SU-DHL-6 (cell line): ENCODE data around the gene FOCAD.

ENCODE experiments used
- H2AFZ ChIP-seq: fragments of 200-600 bp; sonication (generic); 2 replicates; pipeline ENCODE4 v1.6.1; 2014; ENCODE audit warnings: low read depth, mild to moderate bottlenecking, moderate library complexity, mixed read lengths, antibody characterized with exemption, low read length; ENCODE audit not compliant: severe bottlenecking
- H3F3A ChIP-seq: fragments of 200-600 bp; shearing (Covaris generic); 2 replicates; pipeline ENCODE4 v1.6.0; 2016; ENCODE audit warnings: antibody characterized with exemption, mild to moderate bottlenecking; ENCODE audit not compliant: insufficient read depth
- H3K27ac ChIP-seq: fragments of 200-600 bp; sonication (generic); 2 replicates; pipeline ENCODE4 v1.5.1; 2016; ENCODE audit warnings: low read depth, mild to moderate bottlenecking, low read length, moderate library complexity, mixed read lengths
- H3K27me3 ChIP-seq: fragments of 200-600 bp; sonication (generic), shearing (Covaris generic); 2 replicates; pipeline ENCODE4 v1.6.0; 2014; ENCODE audit warnings: mild to moderate bottlenecking, low read length
- H3K36me3 ChIP-seq: fragments of 200-600 bp; sonication (generic); 2 replicates; pipeline ENCODE4 v1.6.1; 2014; ENCODE audit warnings: mild to moderate bottlenecking, low read length, mixed read lengths
- H3K4me2 ChIP-seq: fragments of 300-600, 200-600 bp; shearing (Covaris generic), sonication (generic); 2 replicates; pipeline ENCODE4 v1.6.0; 2014; ENCODE audit warnings: low read length, low read depth, mild to moderate bottlenecking; ENCODE audit not compliant: poor library complexity, severe bottlenecking
- H3K4me3 ChIP-seq: fragments of 200-600 bp; sonication (generic); 2 replicates; pipeline ENCODE4 v1.5.1; 2014; ENCODE audit warnings: antibody characterized with exemption, low read length, mild to moderate bottlenecking, mixed read lengths; ENCODE audit not compliant: insufficient read depth, poor library complexity, severe bottlenecking
- H3K79me2 ChIP-seq: fragments of 200-600 bp; sonication (generic); 2 replicates; pipeline ENCODE4 v1.6.1; 2014; ENCODE audit warnings: mild to moderate bottlenecking, low read length, moderate library complexity; ENCODE audit not compliant: insufficient read depth
- H3K9ac ChIP-seq: fragments of 200-600 bp; sonication (generic); 2 replicates; pipeline ENCODE4 v1.7.0; 2014; ENCODE audit warnings: mild to moderate bottlenecking, low read length
- H3K9me2 ChIP-seq: fragments of 200-600 bp; sonication (generic); replicated peaks from 2 replicates; pipeline ENCODE4 v1.6.1; 2014; ENCODE audit warnings: low read length; ENCODE audit not compliant: insufficient read depth
- H3K9me3 ChIP-seq: fragments of 200-600 bp; sonication (generic); 2 replicates; pipeline ENCODE4 v1.6.1; 2014; ENCODE audit warnings: low read length, mixed read lengths; ENCODE audit not compliant: insufficient read depth
- H4K20me1 ChIP-seq: fragments of 200-600 bp; sonication (generic); 2 replicates; pipeline ENCODE4 v1.6.1; 2014; ENCODE audit warnings: low read depth, mild to moderate bottlenecking, antibody characterized with exemption, low read length, moderate library complexity, mixed read lengths
- CTCF ChIP-seq: fragments of 200-600 bp; sonication (generic); IDR thresholded peaks from one replicate; pipeline ENCODE4 v1.5.1; 2017; ENCODE audit warnings: antibody characterized with exemption, mild to moderate bottlenecking, low read length, moderate library complexity; ENCODE audit not compliant: insufficient read depth, poor library complexity, severe bottlenecking
- EZH2phosphoT487 ChIP-seq: fragments of 200-600 bp; sonication (generic), shearing (Covaris generic); conservative IDR thresholded peaks from 2 replicates; pipeline ENCODE4 v1.6.1; 2018; ENCODE audit warnings: mild to moderate bottlenecking, antibody characterized with exemption, low read length, moderate library complexity, mixed read lengths

The FOCAD gene

GRCh38 chr9:20921362-20921761 is 237.3 kb downstream of the FOCAD start:
- Histone ChIP-seq H3K9me2 (no peaks in the 10 kb centered on the region), H3K4me3 (no peak overlapping the region), H3K27ac (no peak overlapping the region), H3K9ac (no peak overlapping the region), H2AFZ (no peak overlapping the region), H3K36me3 (no peaks in the 10 kb centered on the region), H3K79me2 (no peaks in the 10 kb centered on the region), H3K27me3 (no peaks in the 10 kb centered on the region), H4K20me1 (no peaks in the 10 kb centered on the region), H3K4me2 (no peak overlapping the region), H3F3A (no peaks in the 10 kb centered on the region), H3K9me3 (no peaks in the 10 kb centered on the region)
- TF ChIP-seq EZH2phosphoT487 (no peak), CTCF (no peak)

- Histone ChIP-seq H3K79me2 (no peaks in the 10 kb centered on the region), H3K4me2 (no peak overlapping the region), H3K9me3 (no peaks in the 10 kb centered on the region), H4K20me1 (no peaks in the 10 kb centered on the region), H3K27me3 (no peaks in the 10 kb centered on the region), H2AFZ (no peak overlapping the region), H3K36me3 (no peaks in the 10 kb centered on the region), H3F3A (no peaks in the 10 kb centered on the region), H3K9me2 (no peaks in the 10 kb centered on the region), H3K4me3 (no peak overlapping the region), H3K27ac (no peak overlapping the region), H3K9ac (no peak overlapping the region)
- TF ChIP-seq CTCF: no peak
- TF ChIP-seq EZH2phosphoT487: no peak
Observed at GRCh38 chr9:20925256-20926045, 241.4 kb downstream of the FOCAD start.

- Histone ChIP-seq H3K27me3 (no peaks in the 10 kb centered on the region), H3K9ac (no peak overlapping the region), H3K9me3 (no peaks in the 10 kb centered on the region), H3K27ac (no peak overlapping the region), H3K4me2 (no peak overlapping the region), H3F3A (no peaks in the 10 kb centered on the region), H3K4me3 (no peak overlapping the region), H3K36me3 (no peaks in the 10 kb centered on the region), H3K9me2 (no peaks in the 10 kb centered on the region), H2AFZ (no peak overlapping the region), H4K20me1 (no peaks in the 10 kb centered on the region), H3K79me2 (no peaks in the 10 kb centered on the region)
- TF ChIP-seq CTCF (no peak), EZH2phosphoT487 (no peak)
Observed at GRCh38 chr9:20929276-20929675, 245.2 kb downstream of the FOCAD start.
